ENCODE results near the gene IGFN1.

IGFN1 gene

DNA sequence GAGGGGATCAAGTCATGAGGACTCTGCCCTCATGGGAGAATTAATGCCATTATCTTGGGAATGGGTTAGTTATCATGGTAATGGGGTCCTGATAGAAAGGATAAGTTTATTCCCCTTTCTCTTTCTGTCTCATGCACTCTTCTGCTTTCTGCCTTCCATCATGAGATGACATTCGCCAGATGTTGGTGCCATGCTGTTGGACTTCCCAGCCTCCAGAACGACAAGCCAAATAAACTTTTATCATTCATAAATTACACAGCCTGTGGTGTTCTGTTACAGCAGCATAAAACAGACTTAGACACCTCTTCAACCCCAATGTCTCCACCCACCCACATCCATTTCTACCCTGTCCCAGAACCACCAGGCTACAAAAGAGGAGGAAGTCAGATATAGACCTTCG lies 11.9 kb upstream of the IGFN1 start:
- Histone ChIP-seq H3K27me3 (ENCODE audit: insufficient read depth, low read length, poor library complexity) (peaks cover 22% of the 10 kb centered on the region), H3K4me1 (ENCODE audit: insufficient read depth, low read length) (no peaks in the 10 kb centered on the region), H3K4me3 (ENCODE audit: low read depth in 1 of 2, low read length in 2 of 2) (no peak overlapping the region), H3K4me2 (ENCODE audit: insufficient read depth, low read length) (no peak overlapping the region), H3K36me3 (ENCODE audit: insufficient read depth, low read length) (no peaks in the 10 kb centered on the region), H4K20me1 (ENCODE audit: insufficient read depth, low read length) (no peaks in the 10 kb centered on the region), H3K9ac (ENCODE audit: low read depth, low read length) (no peak overlapping the region), H3K79me2 (ENCODE audit: insufficient read depth, low read length) (no peaks in the 10 kb centered on the region), H3K9me3 (ENCODE audit: insufficient read depth, low read length, severe bottlenecking) (no peaks in the 10 kb centered on the region), H3K27ac (ENCODE audit: low read length) (no peak overlapping the region), H2AFZ (ENCODE audit: low read depth, low read length) (no peak overlapping the region)
- ATAC-seq (ENCODE audit: insufficient read depth, low read depth) (no peak), DNase-seq (no peak)
- no peak for TF ChIP-seq EZH2 (IDR thresholded peaks at IDR 0.05; ENCODE audit: borderline replicate concordance, low read depth, low read length, severe bottlenecking)
- TF ChIP-seq, protein P1, sequence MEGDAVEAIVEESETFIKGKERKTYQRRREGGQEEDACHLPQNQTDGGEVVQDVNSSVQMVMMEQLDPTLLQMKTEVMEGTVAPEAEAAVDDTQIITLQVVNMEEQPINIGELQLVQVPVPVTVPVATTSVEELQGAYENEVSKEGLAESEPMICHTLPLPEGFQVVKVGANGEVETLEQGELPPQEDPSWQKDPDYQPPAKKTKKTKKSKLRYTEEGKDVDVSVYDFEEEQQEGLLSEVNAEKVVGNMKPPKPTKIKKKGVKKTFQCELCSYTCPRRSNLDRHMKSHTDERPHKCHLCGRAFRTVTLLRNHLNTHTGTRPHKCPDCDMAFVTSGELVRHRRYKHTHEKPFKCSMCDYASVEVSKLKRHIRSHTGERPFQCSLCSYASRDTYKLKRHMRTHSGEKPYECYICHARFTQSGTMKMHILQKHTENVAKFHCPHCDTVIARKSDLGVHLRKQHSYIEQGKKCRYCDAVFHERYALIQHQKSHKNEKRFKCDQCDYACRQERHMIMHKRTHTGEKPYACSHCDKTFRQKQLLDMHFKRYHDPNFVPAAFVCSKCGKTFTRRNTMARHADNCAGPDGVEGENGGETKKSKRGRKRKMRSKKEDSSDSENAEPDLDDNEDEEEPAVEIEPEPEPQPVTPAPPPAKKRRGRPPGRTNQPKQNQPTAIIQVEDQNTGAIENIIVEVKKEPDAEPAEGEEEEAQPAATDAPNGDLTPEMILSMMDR (IDR thresholded peaks at IDR 0.05; ENCODE audit: borderline replicate concordance, extremely low read depth, low read length, poor library complexity, severe bottlenecking) = no peak

DNA sequence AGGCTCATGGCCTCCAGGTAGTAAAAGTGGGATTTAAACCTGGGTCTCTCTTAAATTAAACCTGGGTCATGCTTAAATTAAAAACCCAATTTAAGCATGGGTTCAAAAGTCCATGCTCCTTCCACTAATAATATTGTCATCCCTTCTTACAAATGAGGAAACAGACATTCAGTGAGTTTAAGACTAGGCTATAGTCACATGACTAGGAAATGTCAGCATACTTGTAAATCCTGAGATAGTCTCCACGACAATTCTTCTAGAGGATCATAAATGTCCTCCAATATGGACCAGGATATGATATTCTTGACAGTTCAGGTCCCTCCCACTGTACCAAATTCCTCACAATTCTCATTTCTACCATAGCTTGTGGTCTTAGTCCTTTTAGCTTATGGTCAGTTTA lies 10.5 kb upstream of the IGFN1 start:
- Histone ChIP-seq H4K20me1 (ENCODE audit: insufficient read depth, low read length) (no peaks in the 10 kb centered on the region), H3K36me3 (ENCODE audit: insufficient read depth, low read length) (no peaks in the 10 kb centered on the region), H3K4me2 (ENCODE audit: insufficient read depth, low read length) (no peak overlapping the region), H2AFZ (ENCODE audit: low read depth, low read length) (no peak overlapping the region), H3K4me3 (ENCODE audit: low read depth in 1 of 2, low read length in 2 of 2) (no peak overlapping the region), H3K27me3 (ENCODE audit: insufficient read depth, low read length, poor library complexity) (peaks cover 35% of the 10 kb centered on the region), H3K79me2 (ENCODE audit: insufficient read depth, low read length) (no peaks in the 10 kb centered on the region), H3K9ac (ENCODE audit: low read depth, low read length) (no peak overlapping the region), H3K27ac (ENCODE audit: low read length) (no peak overlapping the region), H3K9me3 (ENCODE audit: insufficient read depth, low read length, severe bottlenecking) (no peaks in the 10 kb centered on the region), H3K4me1 (ENCODE audit: insufficient read depth, low read length) (no peaks in the 10 kb centered on the region)
- DNase-seq (no peak), ATAC-seq (ENCODE audit: insufficient read depth, low read depth) (no peak)
- no peak for TF ChIP-seq EZH2 (IDR thresholded peaks at IDR 0.05; ENCODE audit: borderline replicate concordance, low read depth, low read length, severe bottlenecking)
- TF ChIP-seq, protein P1 (IDR thresholded peaks at IDR 0.05; ENCODE audit: borderline replicate concordance, extremely low read depth, low read length, poor library complexity, severe bottlenecking) = no peak

DNA sequence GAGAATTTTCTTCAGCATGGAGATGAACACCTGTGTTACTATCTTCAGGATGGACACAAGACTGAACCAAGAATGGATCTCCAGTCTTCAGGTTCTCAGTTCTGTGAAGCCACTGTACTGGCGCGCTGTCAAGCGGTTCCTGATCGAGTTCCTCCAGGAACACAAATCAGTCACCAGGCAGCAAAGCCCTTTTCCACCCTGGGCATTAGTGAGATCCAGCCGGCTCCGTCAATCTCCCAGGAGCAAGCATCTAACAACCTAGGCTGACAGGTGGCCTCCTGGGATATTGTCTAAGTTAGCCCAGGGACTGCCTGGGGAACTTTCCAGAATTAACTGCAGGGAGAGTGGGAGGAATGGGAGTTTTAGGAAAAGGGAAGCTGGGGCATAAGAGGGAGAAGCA lies 9.7 kb upstream of the IGFN1 start:
- no peaks in the 10 kb centered on the region for H3K9me3 ChIP-seq (ENCODE audit: insufficient read depth, low read length, severe bottlenecking)
- ATAC-seq (ENCODE audit: insufficient read depth, low read depth) = no peak
- no peak for DNase-seq
- H3K4me2 ChIP-seq (ENCODE audit: insufficient read depth, low read length) = no peak overlapping the region
- H3K9ac ChIP-seq (ENCODE audit: low read depth, low read length) = no peak overlapping the region
- no peak overlapping the region for H2AFZ ChIP-seq (ENCODE audit: low read depth, low read length)
- no peak overlapping the region for H3K27ac ChIP-seq (ENCODE audit: low read length)
- H3K27me3 ChIP-seq (ENCODE audit: insufficient read depth, low read length, poor library complexity) = peaks cover 42% of the 10 kb centered on the region
- no peak overlapping the region for H3K4me3 ChIP-seq (ENCODE audit: low read depth in 1 of 2, low read length in 2 of 2)
- no peaks in the 10 kb centered on the region for H4K20me1 ChIP-seq (ENCODE audit: insufficient read depth, low read length)
- H3K4me1 ChIP-seq (ENCODE audit: insufficient read depth, low read length) = no peaks in the 10 kb centered on the region
- no peaks in the 10 kb centered on the region for H3K79me2 ChIP-seq (ENCODE audit: insufficient read depth, low read length)
- no peak for TF ChIP-seq EZH2 (IDR thresholded peaks at IDR 0.05; ENCODE audit: borderline replicate concordance, low read depth, low read length, severe bottlenecking)
- TF ChIP-seq, protein P1 (IDR thresholded peaks at IDR 0.05; ENCODE audit: borderline replicate concordance, extremely low read depth, low read length, poor library complexity, severe bottlenecking) = no peak
- H3K36me3 ChIP-seq (ENCODE audit: insufficient read depth, low read length) = no peaks in the 10 kb centered on the region

DNA sequence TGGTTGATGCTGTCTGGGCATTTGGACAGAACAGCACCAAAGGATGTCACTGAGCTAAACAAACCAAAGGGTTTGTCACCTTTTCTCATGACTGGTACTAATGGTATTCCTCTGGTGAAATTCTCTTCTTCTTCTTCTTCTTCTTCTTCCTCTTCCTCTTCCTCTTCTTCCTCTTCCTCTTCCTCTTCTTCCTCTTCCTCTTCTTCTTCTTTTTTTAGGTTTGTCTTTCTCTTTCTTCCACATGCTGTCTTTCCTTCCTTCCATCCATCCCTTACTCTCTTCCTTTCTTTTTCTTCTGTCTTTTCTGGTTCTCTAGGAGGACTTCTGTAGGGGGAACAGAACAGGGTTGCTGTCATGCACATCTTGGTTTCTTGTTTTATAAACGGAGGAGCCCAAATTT lies 9.3 kb upstream of the IGFN1 start:
- Histone ChIP-seq H3K9ac (ENCODE audit: low read depth, low read length) (no peak overlapping the region), H2AFZ (ENCODE audit: low read depth, low read length) (no peak overlapping the region), H3K9me3 (ENCODE audit: insufficient read depth, low read length, severe bottlenecking) (no peaks in the 10 kb centered on the region), H3K4me2 (ENCODE audit: insufficient read depth, low read length) (no peak overlapping the region), H3K36me3 (ENCODE audit: insufficient read depth, low read length) (no peaks in the 10 kb centered on the region), H3K27ac (ENCODE audit: low read length) (no peak overlapping the region), H3K27me3 (ENCODE audit: insufficient read depth, low read length, poor library complexity) (peaks cover 40% of the 10 kb centered on the region), H3K4me1 (ENCODE audit: insufficient read depth, low read length) (no peaks in the 10 kb centered on the region), H3K4me3 (ENCODE audit: low read depth in 1 of 2, low read length in 2 of 2) (no peak overlapping the region), H4K20me1 (ENCODE audit: insufficient read depth, low read length) (no peaks in the 10 kb centered on the region), H3K79me2 (ENCODE audit: insufficient read depth, low read length) (no peaks in the 10 kb centered on the region)
- TF ChIP-seq, protein P1 (IDR thresholded peaks at IDR 0.05; ENCODE audit: borderline replicate concordance, extremely low read depth, low read length, poor library complexity, severe bottlenecking) = no peak
- TF ChIP-seq EZH2 (IDR thresholded peaks at IDR 0.05; ENCODE audit: borderline replicate concordance, low read depth, low read length, severe bottlenecking) = no peak
- ATAC-seq (ENCODE audit: insufficient read depth, low read depth) (no peak), DNase-seq (no peak)
